Astrocyte (in vitro differentiated cells and primary cell): ENCODE measurements around the gene VAC14. TPM values are rescaled to one million over a fixed set of nuclear protein-coding genes. Genes with fewer than 3 reads are reported as not detected.
A peak's percentile ranks its signal among the peaks of the same experiment; 100 is the strongest.

Experiments
- DNase-seq: peaks from one replicate; pipeline ENCODE4 v3.0.0-alpha.2; 2010; ENCODE audit warnings: low read depth
- FAIRE-seq: peaks from 2 replicates; lab custom pipeline; 2011; peaks lifted over from hg19 to GRCh38; lab: Jason Lieb, UNC
- H2AFZ ChIP-seq: 2 replicates; pipeline ENCODE4 v1.6.0; 2012; ENCODE audit warnings: low read depth, low read length, inconsistent platforms
- H3K27ac ChIP-seq: 2 replicates; pipeline ENCODE4 v1.5.1; 2011; ENCODE audit warnings: low read depth, low read length, inconsistent platforms
- H3K27me3 ChIP-seq: 2 replicates; pipeline ENCODE4 v1.6.0; 2011; ENCODE audit warnings: low read length, inconsistent platforms; ENCODE audit not compliant: insufficient read depth
- H3K36me3 ChIP-seq: 2 replicates; pipeline ENCODE4 v1.5.1; 2011; ENCODE audit warnings: low read length, inconsistent platforms; ENCODE audit not compliant: insufficient read depth
- H3K4me1 ChIP-seq: 2 replicates; pipeline ENCODE4 v1.5.1; 2011; ENCODE audit warnings: low read length, inconsistent platforms; ENCODE audit not compliant: insufficient read depth
- H3K4me2 ChIP-seq: 2 replicates; pipeline ENCODE4 v1.6.0; 2012; ENCODE audit warnings: low read length, inconsistent platforms
- H3K4me3 ChIP-seq: 2 replicates; pipeline ENCODE4 v1.5.1; 2011; ENCODE audit warnings: low read depth, mild to moderate bottlenecking, low read length, inconsistent platforms; ENCODE audit not compliant: insufficient read depth
- H3K79me2 ChIP-seq: 2 replicates; pipeline ENCODE4 v1.6.0; 2012; ENCODE audit warnings: mild to moderate bottlenecking, low read length, inconsistent platforms; ENCODE audit not compliant: insufficient read depth
- H3K9ac ChIP-seq: 2 replicates; pipeline ENCODE4 v1.6.0; 2012; ENCODE audit warnings: mild to moderate bottlenecking, low read length, inconsistent platforms
- H3K9me3 ChIP-seq: 2 replicates; pipeline ENCODE4 v1.5.1; 2012; ENCODE audit warnings: low read depth, mild to moderate bottlenecking, low read length, inconsistent platforms; ENCODE audit not compliant: insufficient read depth
- H4K20me1 ChIP-seq: 2 replicates; pipeline ENCODE4 v1.6.0; 2012; ENCODE audit warnings: low read length, inconsistent platforms; ENCODE audit not compliant: insufficient read depth
- H3K27ac Mint-ChIP-seq: one replicate; pipeline ENCODE4 v1.8.0; 2021; ENCODE audit warnings: mild to moderate bottlenecking, mixed read lengths; ENCODE audit not compliant: unreplicated experiment
- H3K27me3 Mint-ChIP-seq: one replicate; pipeline ENCODE4 v1.8.0; 2021; ENCODE audit warnings: low read depth, mixed read lengths; ENCODE audit not compliant: unreplicated experiment
- H3K36me3 Mint-ChIP-seq: one replicate; pipeline ENCODE4 v1.8.0; 2021; ENCODE audit warnings: low read depth, mixed read lengths; ENCODE audit not compliant: unreplicated experiment
- H3K4me1 Mint-ChIP-seq: one replicate; pipeline ENCODE4 v1.8.0; 2021; ENCODE audit warnings: low read depth, mixed read lengths; ENCODE audit not compliant: unreplicated experiment
- H3K4me3 Mint-ChIP-seq: one replicate; pipeline ENCODE4 v1.8.0; 2021; ENCODE audit warnings: mild to moderate bottlenecking, moderate library complexity, mixed read lengths; ENCODE audit not compliant: unreplicated experiment
- H3K9me3 Mint-ChIP-seq: one replicate; pipeline ENCODE4 v1.8.0; 2021; ENCODE audit warnings: mild to moderate bottlenecking, mixed read lengths; ENCODE audit not compliant: unreplicated experiment
- EZH2 ChIP-seq: IDR thresholded peaks from 2 replicates; pipeline ENCODE4 v1.6.1; 2012; ENCODE audit warnings: mild to moderate bottlenecking, low read length, inconsistent platforms; ENCODE audit not compliant: insufficient read depth
- total RNA-seq: library from RNA; stranded (reverse); gene quantifications from 2 replicates; pipeline ENCODE4 v1.2.1, GENCODE V29; 2021
- TF ChIP-seq, protein P1 (sequence below): IDR thresholded peaks from 2 replicates; pipeline ENCODE4 v1.5.1; 2011; ENCODE audit warnings: low read depth, mild to moderate bottlenecking, inconsistent platforms, low read length, moderate library complexity; ENCODE audit not compliant: insufficient read depth

VAC14 gene
- total RNA-seq, 1 donor from 2014 or later: 27.8 TPM

DNA sequence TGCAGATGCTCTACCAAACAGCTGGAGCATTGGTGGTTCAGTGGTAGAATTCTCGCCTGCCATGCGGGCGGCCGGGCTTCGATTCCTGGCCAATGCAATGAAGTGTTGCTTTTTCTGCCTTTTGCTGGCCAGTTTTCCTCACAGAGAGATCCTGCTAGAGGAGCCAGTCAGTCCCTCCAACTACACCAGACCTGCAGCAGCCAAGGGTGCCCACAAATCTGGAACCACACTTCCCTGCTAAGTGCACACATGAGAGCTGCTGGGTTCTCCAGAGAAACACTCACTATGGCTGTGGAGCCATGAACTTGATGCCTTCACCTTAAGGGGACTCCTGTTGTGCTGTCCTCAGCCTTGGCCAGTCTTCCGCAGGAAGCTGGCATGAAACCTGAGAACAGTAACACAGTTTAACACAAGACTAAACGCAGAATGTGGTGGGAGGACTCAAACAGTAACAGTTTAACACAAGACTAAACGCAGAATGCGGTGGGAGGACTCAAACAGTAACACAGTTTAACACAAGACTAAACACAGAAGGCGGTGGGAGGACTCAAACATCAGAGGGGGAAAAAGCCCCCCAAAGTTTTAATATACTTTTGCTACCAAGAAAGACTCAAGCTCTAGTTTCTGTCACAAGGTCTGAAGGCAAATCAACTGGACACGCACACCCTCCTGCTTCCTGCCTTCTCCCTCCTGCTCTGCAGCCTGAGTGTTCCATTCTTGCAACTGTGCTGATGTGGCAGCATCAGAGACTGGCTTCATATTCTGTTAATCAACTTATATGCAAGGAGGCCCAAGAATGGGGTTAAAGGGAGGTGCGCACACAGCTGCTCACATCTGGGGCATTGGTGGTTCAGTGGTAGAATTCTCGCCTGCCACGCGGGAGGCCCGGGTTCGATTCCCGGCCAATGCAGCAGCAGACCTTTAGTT is 12.0 kb downstream of the VAC14 start:
- Histone ChIP-seq H3K27ac (no peak overlapping the region), H3K4me3 (no peak overlapping the region), H3K79me2 (peaks cover 57% of the 10 kb centered on the region), H3K4me1 (no peaks in the 10 kb centered on the region), H3K27me3 (no peaks in the 10 kb centered on the region), H3K4me2 (no peak overlapping the region), H3K36me3 (peaks cover 5% of the 10 kb centered on the region), H3K9ac (peak overlapping the region; percentile 3), H3K9me3 (no peaks in the 10 kb centered on the region), H2AFZ (no peak overlapping the region), H4K20me1 (peaks cover 81% of the 10 kb centered on the region)
- no peak for FAIRE-seq
- no peak overlapping the region for H3K27ac Mint-ChIP-seq
- H3K4me1 Mint-ChIP-seq: peaks cover 16% of the 10 kb centered on the region
- peaks cover 13% of the 10 kb centered on the region for H3K36me3 Mint-ChIP-seq
- H3K27me3 Mint-ChIP-seq: no peaks in the 10 kb centered on the region
- TF ChIP-seq, protein P1, sequence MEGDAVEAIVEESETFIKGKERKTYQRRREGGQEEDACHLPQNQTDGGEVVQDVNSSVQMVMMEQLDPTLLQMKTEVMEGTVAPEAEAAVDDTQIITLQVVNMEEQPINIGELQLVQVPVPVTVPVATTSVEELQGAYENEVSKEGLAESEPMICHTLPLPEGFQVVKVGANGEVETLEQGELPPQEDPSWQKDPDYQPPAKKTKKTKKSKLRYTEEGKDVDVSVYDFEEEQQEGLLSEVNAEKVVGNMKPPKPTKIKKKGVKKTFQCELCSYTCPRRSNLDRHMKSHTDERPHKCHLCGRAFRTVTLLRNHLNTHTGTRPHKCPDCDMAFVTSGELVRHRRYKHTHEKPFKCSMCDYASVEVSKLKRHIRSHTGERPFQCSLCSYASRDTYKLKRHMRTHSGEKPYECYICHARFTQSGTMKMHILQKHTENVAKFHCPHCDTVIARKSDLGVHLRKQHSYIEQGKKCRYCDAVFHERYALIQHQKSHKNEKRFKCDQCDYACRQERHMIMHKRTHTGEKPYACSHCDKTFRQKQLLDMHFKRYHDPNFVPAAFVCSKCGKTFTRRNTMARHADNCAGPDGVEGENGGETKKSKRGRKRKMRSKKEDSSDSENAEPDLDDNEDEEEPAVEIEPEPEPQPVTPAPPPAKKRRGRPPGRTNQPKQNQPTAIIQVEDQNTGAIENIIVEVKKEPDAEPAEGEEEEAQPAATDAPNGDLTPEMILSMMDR: no peak
- peaks cover 1% of the 10 kb centered on the region for H3K9me3 Mint-ChIP-seq
- DNase-seq: no peak
- H3K4me3 Mint-ChIP-seq: no peak overlapping the region

DNA sequence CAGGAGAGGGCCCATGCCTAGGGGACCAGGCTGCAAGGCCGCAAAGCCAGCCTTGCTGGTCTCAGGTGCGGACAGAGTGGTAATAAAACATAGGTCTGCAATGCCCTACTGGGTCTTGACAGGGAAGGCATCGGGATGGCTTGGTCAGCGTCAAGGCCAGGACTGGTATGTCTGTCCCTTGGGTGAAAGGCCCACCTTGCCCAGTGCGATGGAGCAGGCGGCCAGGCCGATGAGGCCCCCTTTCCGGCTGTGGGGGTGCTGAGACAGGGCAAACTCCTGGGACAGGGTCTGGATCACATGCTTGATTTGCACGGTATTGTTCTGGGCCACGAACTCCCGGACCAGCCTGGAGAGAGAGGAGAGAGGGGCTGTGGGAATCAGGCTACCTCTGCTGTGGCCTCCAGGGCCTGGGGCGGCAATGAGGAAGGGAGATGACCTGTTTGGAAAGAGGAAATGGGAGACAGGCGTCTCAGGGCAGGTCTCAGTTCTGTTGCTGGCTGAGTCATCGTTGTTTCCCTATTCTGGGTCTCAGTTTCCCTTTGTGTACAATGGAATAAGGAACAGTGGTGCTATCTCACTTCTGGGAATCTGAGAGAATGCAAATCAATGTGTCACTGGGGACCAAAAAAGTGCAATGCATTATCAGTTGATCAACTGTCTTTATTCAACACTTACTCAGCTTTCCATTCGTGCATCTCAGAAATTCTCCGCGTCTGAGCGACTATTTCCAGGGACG is 14.8 kb downstream of the VAC14 start:
- no peak overlapping the region for H3K9ac ChIP-seq
- H3K27ac ChIP-seq: no peak overlapping the region
- FAIRE-seq (no peak), DNase-seq (no peak)
- no peaks in the 10 kb centered on the region for H3K4me1 ChIP-seq
- H3K4me1 Mint-ChIP-seq: peaks cover 16% of the 10 kb centered on the region
- TF ChIP-seq, protein P1: no peak
- no peak for TF ChIP-seq EZH2
- no peak overlapping the region for H2AFZ ChIP-seq
- H3K4me3 Mint-ChIP-seq: no peak overlapping the region
- H4K20me1 ChIP-seq: peaks cover 55% of the 10 kb centered on the region
- no peak overlapping the region for H3K4me2 ChIP-seq
- H3K27ac Mint-ChIP-seq: no peak overlapping the region
- no peaks in the 10 kb centered on the region for H3K9me3 Mint-ChIP-seq
- no peaks in the 10 kb centered on the region for H3K27me3 ChIP-seq
- peaks cover 20% of the 10 kb centered on the region for H3K36me3 ChIP-seq
- H3K9me3 ChIP-seq: no peaks in the 10 kb centered on the region
- H3K27me3 Mint-ChIP-seq: no peaks in the 10 kb centered on the region
- H3K79me2 ChIP-seq: peaks cover 29% of the 10 kb centered on the region
- peaks cover 33% of the 10 kb centered on the region for H3K36me3 Mint-ChIP-seq
- H3K4me3 ChIP-seq: no peak overlapping the region
